Prostate gland (tissue), 2 donors: ENCODE results near the gene MAPKAP1. TPM values are rescaled to one million over a fixed set of nuclear protein-coding genes. Genes with fewer than 3 reads are reported as not detected.

Experiments used
- DNase-seq: peaks from one replicate; pipeline ENCODE4 v3.0.0-alpha.2; 2019; ENCODE audit warnings: low spot score
- H3K27ac ChIP-seq, 2 donors: fragments of 200-600 bp; sonication (generic); 2 replicates each; pipeline ENCODE4 v1.5.1; 2017 to 2019
- H3K27me3 ChIP-seq: fragments of 200-600 bp; sonication (generic); replicated peaks from 2 replicates; pipeline ENCODE4 v1.5.1; 2019; ENCODE audit not compliant: insufficient read depth
- H3K36me3 ChIP-seq, 2 donors: fragments of 200-600 bp; sonication (generic); 1 replicate in 1 of 2; 2 replicates in 1 of 2; pipeline versions ENCODE4 v1.5.1 to v1.8.1; 2017 to 2019
- H3K4me1 ChIP-seq: fragments of 200-600 bp; sonication (generic); replicated peaks from 2 replicates; pipeline ENCODE4 v1.5.1; 2019
- H3K4me3 ChIP-seq, 2 donors: fragments of 200-600 bp; sonication (generic); 2 replicates each; pipeline ENCODE4 v1.5.1; 2017 to 2019
- H3K9me3 ChIP-seq: fragments of 200-600 bp; sonication (generic); 2 replicates; pipeline ENCODE4 v1.5.1; 2017
- CTCF ChIP-seq, 4 experiments: fragments of 200-600 bp in 2 of 4; fragments of 450-650 bp in 2 of 4; sonication (generic) in 2 of 4; IDR thresholded peaks; 1 replicate in 3 of 4; 2 replicates in 1 of 4; pipeline ENCODE4 v1.5.1; 2016 to 2019; ENCODE audit warnings: antibody characterized with exemption in 4 of 4, mild to moderate bottlenecking in 2 of 4, moderate library complexity in 2 of 4
- POLR2A ChIP-seq: fragments of 450-650 bp; IDR thresholded peaks from one replicate; pipeline ENCODE4 v1.6.1; 2016; ENCODE audit warnings: antibody characterized with exemption, mild to moderate bottlenecking
- POLR2AphosphoS5 ChIP-seq: sonication (generic); formaldehyde crosslinking; IDR thresholded peaks from one replicate; pipeline ENCODE4 v1.6.1; 2017; ENCODE audit warnings: antibody characterized with exemption
- WGBS: methylation state at CpG from one replicate; pipeline ENCODE4 v1.1.5; 2018; 5-methylcytosine and 5-hydroxymethylcytosine counted together
- intact Hi-C: fragments of 100-400 bp; cut with DNase I; formaldehyde crosslinking; loops from one replicate; pipeline ENCODE4 v1.14.2; 2022
- total RNA-seq, 2 donors: library from RNA; depleted of rRNA; stranded (reverse); fragments of >200 nt; gene quantifications; one replicate each; pipeline ENCODE4 v1.1.0, GENCODE V29; 2016

The MAPKAP1 gene
- total RNA-seq, 2 donors from 2014 or later = 62.4 to 91.2 TPM

DNA sequence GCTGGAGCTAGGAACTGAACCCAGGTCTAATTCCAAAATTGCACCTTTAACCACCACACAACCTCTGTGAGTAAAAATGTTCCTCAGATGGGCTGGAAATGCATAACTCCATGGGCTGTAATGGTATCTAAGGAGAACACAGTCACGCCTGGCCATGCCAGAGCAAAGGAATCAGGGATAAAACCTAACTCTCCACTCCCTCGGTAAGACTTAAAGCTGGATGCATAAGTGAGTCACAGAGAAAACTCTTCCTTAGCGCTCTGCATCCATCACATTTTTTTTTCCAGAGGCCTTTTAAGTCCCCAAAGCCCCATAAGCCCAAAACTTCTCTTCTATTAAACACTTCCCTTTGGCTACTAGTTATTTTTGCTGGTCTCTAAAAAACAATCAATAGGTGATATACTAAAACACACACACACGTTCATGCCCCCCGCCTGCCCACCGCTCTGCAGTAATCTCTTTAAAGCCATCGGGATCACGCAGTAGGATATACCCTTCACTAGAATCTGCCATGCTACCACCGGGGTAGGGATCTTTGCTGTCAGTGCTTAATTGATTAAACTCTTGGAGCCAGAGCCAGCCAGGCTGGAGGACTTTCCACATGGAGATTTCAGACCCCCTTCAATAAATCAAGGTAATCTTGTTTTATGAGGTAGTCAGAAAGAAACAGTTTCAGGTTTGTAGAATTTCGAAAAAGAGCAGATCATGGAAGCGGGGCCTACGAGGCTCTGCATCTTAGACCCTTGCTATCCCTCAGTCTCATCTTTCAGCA is 212.9 kb downstream of the MAPKAP1 start:
- no peak for TF ChIP-seq CTCF (IDR thresholded peaks at IDR 0.05)
- TF ChIP-seq POLR2AphosphoS5 = no peak
- TF ChIP-seq POLR2A = no peak
- Histone ChIP-seq H3K9me3 (no peaks in the 10 kb centered on the region), H3K4me1 (peaks cover 1% of the 10 kb centered on the region), H3K27me3 (no peaks in the 10 kb centered on the region), H3K27ac (no peak overlapping the region), H3K36me3 (no peaks in the 10 kb centered on the region), H3K4me3 (no peak overlapping the region)
- 88% methylated on average over 12 of the region's 12 CpGs for WGBS
- no peak for DNase-seq
- intact Hi-C loops = no loop called here

- intact Hi-C loops = no loop called here
- no peak for DNase-seq
Measured at GRCh38 chr9:125493384-125493783, 213.6 kb downstream of the MAPKAP1 start.

GRCh38 chr9:125492719-125493118 is 214.3 kb downstream of the MAPKAP1 start:
- Histone ChIP-seq H3K27me3 (no peaks in the 10 kb centered on the region), H3K9me3 (no peaks in the 10 kb centered on the region), H3K36me3 (no peaks in the 10 kb centered on the region), H3K4me3 (no peak overlapping the region), H3K27ac (no peak overlapping the region), H3K4me1 (peaks cover 3% of the 10 kb centered on the region)
- intact Hi-C loops = no loop called here
- 73% methylated on average over 2 of the region's 2 CpGs for WGBS
- no peak for DNase-seq
- no peak for TF ChIP-seq POLR2A
- TF ChIP-seq CTCF (IDR thresholded peaks at IDR 0.05) = no peak
- no peak for TF ChIP-seq POLR2AphosphoS5

More at GRCh38 chr9:125493384-125493783, 213.6 kb downstream of the MAPKAP1 start:
- H3K27me3 ChIP-seq = no peaks in the 10 kb centered on the region
- 74% methylated on average over 5 of the region's 5 CpGs for WGBS
- H3K27ac ChIP-seq = no peak overlapping the region
- TF ChIP-seq CTCF (IDR thresholded peaks at IDR 0.05) (no peak), POLR2A (no peak)
- no peaks in the 10 kb centered on the region for H3K36me3 ChIP-seq
- H3K9me3 ChIP-seq = no peaks in the 10 kb centered on the region
- H3K4me1 ChIP-seq = peaks cover 3% of the 10 kb centered on the region
- H3K4me3 ChIP-seq = no peak overlapping the region

DNA sequence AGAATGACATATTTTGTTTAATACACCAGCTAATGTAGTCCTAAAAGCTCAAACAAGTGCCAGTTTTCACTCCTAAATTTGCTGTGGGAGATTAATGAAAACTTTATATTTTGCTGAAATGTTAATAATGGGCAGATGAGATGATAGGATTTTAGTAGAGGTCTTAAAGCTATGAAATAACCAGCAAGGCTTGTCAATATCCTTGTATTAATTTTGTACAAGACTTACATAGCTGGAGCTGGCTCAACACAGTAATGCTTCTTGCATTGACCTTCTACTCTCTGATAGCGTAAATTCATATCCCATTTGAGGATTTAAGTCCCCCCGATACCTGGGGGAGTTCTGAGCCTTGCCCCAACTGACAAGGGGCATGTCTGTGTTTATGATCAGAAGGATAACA is 219.2 kb downstream of the MAPKAP1 start:
- no peak for DNase-seq

More for the DNA sequence above, 219.2 kb downstream of the MAPKAP1 start:
- H3K36me3 ChIP-seq = no peaks in the 10 kb centered on the region
- H3K4me3 ChIP-seq = no peak overlapping the region
- H3K27me3 ChIP-seq = no peaks in the 10 kb centered on the region
- no peak overlapping the region for H3K27ac ChIP-seq
- TF ChIP-seq POLR2A = no peak
- TF ChIP-seq CTCF (IDR thresholded peaks at IDR 0.05) = no peak
- TF ChIP-seq POLR2AphosphoS5 = no peak
- intact Hi-C loops = no loop called here
- H3K9me3 ChIP-seq = no peaks in the 10 kb centered on the region
- 52% methylated on average over 2 of the region's 2 CpGs for WGBS
- H3K4me1 ChIP-seq = peaks cover 7% of the 10 kb centered on the region
